ENCODE data around the gene ITSN2. TPM values are rescaled to one million over a fixed set of nuclear protein-coding genes. Genes with fewer than 3 reads are reported as not detected.

Gene ITSN2
- total and polyA plus RNA-seq, 2 donors = 24.7 to 61.3 TPM

GRCh38 chr2:24222946-24223345 lies 137.4 kb downstream of the ITSN2 start:
- H3K4me1 ChIP-seq (ENCODE audit: insufficient read depth) = no peaks in the 10 kb centered on the region
- H3K27ac ChIP-seq (ENCODE audit: low read depth) = no peak overlapping the region
- WGBS = 79% methylated on average over 6 of the region's 6 CpGs
- no peak overlapping the region for H3K4me3 ChIP-seq (ENCODE audit: low read depth, low read length)
- H3K36me3 ChIP-seq (ENCODE audit: insufficient read depth) = no peaks in the 10 kb centered on the region
- DNase-seq (ENCODE audit: extremely low spot score) = no peak

GRCh38 chr2:24221343-24222050 lies 138.8 kb downstream of the ITSN2 start:
- Histone ChIP-seq H3K4me3 (ENCODE audit: low read depth, low read length) (no peak overlapping the region), H3K36me3 (ENCODE audit: insufficient read depth) (peaks cover 2% of the 10 kb centered on the region), H3K27ac (ENCODE audit: low read depth) (no peak overlapping the region), H3K4me1 (ENCODE audit: insufficient read depth) (no peaks in the 10 kb centered on the region)
- WGBS = 94% methylated on average over 6 of the region's 6 CpGs
- DNase-seq (ENCODE audit: extremely low spot score) = no peak

DNA sequence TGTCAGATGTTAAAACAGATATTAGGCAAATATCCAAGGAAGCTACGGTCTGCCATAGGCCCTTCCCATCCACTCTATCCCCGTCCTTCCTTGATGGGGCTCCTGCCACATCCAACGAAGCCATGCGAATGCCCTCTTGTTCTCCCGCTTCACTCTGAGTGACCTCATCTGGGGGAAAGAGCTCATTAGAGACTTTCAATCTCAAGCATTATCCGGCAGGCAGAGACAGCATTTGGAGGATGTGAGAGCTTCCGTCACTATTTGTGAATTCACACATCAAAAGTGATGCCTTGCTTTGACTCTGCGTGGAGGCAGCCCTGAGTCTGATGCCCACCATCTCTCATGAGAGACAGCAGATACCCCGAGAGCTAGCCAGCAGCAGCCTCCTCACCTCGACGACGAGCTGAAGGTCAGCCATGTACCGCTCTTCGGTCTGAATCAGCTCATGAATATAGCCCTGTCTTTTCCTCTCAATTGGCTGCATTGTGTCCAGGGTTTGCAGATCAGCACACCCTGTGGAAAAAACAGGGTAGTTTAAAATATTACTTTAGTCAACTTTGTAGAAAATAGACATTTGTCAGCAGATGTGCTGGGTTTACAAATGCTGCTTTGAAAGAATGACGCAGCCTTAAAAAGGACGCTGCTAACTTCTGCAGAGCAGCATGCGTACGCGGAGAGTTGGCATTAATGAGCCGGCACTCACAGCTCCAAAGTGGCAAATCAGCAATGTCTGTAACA lies 139.6 kb downstream of the ITSN2 start:
- Histone ChIP-seq H3K4me1 (ENCODE audit: insufficient read depth) (no peaks in the 10 kb centered on the region), H3K36me3 (ENCODE audit: insufficient read depth) (peaks cover 5% of the 10 kb centered on the region), H3K4me3 (ENCODE audit: low read depth, low read length) (no peak overlapping the region), H3K27ac (ENCODE audit: low read depth) (no peak overlapping the region)
- 90% methylated on average over 20 of the region's 20 CpGs for WGBS
- no peak for DNase-seq (ENCODE audit: extremely low spot score)

- Histone ChIP-seq H3K4me1 (ENCODE audit: insufficient read depth) (no peaks in the 10 kb centered on the region), H3K27ac (ENCODE audit: low read depth) (no peak overlapping the region), H3K36me3 (ENCODE audit: insufficient read depth) (peaks cover 6% of the 10 kb centered on the region), H3K4me3 (ENCODE audit: low read depth, low read length) (no peak overlapping the region)
- DNase-seq (ENCODE audit: extremely low spot score) = no peak
- WGBS = 93% methylated on average over 3 of the region's 3 CpGs
Measured at GRCh38 chr2:24214880-24215279, 145.5 kb downstream of the ITSN2 start.

DNA sequence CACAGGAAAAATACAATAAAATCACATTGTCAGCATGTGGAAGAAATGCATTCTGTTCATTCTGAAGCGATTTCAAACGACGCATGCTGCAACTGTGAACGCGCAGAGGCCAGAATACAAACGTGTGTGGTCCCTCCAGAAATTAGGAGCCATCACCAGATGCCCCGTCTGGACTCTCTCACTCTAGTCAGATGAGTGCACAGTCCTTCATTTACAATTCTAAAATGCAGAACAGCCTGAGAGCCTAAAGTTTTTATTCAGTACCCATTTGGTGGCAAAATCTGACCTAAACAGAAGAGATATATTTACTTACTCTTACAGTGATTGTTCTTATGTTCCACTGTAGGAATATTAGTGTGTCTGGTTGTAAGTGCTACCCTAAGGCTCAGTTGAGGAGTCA lies 148.9 kb downstream of the ITSN2 start:
- peaks cover 7% of the 10 kb centered on the region for H3K36me3 ChIP-seq (ENCODE audit: insufficient read depth)
- 67% methylated on average over 7 of the region's 7 CpGs for whole genome bisulfite sequencing
- no peak overlapping the region for H3K27ac ChIP-seq (ENCODE audit: low read depth)
- H3K4me3 ChIP-seq (ENCODE audit: low read depth, low read length) = no peak overlapping the region
- DNase-seq (ENCODE audit: extremely low spot score) = no peak
- H3K4me1 ChIP-seq (ENCODE audit: insufficient read depth) = no peaks in the 10 kb centered on the region

DNA sequence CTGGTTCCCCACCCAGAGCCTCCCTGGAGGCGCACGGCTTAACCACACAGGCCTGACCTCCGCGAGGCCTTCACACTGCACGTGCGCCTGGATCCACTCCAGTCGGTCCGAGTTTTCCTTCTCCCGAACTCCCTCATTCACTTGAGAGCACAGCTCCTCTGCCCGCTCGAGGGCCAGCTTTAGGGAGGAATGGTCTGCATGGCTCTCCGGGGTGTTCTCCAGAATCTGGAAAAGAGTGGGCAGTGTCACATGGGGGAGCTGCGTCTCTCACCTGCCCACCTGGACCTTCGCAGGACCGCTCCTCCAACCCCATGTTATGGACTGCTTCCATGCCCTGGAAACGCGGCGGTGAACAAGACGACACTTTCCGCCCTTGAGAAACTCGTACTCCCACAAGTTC lies 149.6 kb downstream of the ITSN2 start:
- WGBS = 95% methylated on average over 21 of the region's 21 CpGs
- no peak overlapping the region for H3K4me3 ChIP-seq (ENCODE audit: low read depth, low read length)
- peaks cover 4% of the 10 kb centered on the region for H3K36me3 ChIP-seq (ENCODE audit: insufficient read depth)
- no peak overlapping the region for H3K27ac ChIP-seq (ENCODE audit: low read depth)
- no peaks in the 10 kb centered on the region for H3K4me1 ChIP-seq (ENCODE audit: insufficient read depth)
- no peak for DNase-seq (ENCODE audit: extremely low spot score)

DNA sequence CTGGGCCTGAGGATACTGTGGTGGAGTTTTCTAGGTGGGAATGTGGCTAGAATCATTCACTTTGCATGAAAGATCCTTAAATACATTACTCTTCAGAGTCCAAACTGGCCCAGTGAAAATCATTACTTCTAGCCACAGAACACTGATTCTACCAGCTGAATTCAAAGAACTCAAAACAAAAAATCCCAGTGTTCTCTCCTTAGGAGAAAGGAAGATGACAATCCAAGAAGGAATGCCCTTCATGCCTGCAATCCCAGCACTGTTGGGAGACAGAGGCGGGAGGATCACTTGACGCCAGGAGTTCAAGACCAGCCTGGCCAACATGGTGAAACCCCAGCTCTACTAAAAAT lies 150.3 kb downstream of the ITSN2 start:
- no peak overlapping the region for H3K4me3 ChIP-seq (ENCODE audit: low read depth, low read length)
- DNase-seq (ENCODE audit: extremely low spot score) = no peak
- WGBS = 94% methylated on average over 2 of the region's 2 CpGs
- no peaks in the 10 kb centered on the region for H3K4me1 ChIP-seq (ENCODE audit: insufficient read depth)
- peaks cover 4% of the 10 kb centered on the region for H3K36me3 ChIP-seq (ENCODE audit: insufficient read depth)
- no peak overlapping the region for H3K27ac ChIP-seq (ENCODE audit: low read depth)

GRCh38 chr2:24209389-24210105 lies 150.8 kb downstream of the ITSN2 start:
- no peak for DNase-seq (ENCODE audit: extremely low spot score)
- Histone ChIP-seq H3K4me3 (ENCODE audit: low read depth, low read length) (no peak overlapping the region), H3K36me3 (ENCODE audit: insufficient read depth) (peaks cover 4% of the 10 kb centered on the region), H3K27ac (ENCODE audit: low read depth) (no peak overlapping the region), H3K4me1 (ENCODE audit: insufficient read depth) (no peaks in the 10 kb centered on the region)
- 90% methylated on average over 17 of the region's 17 CpGs for WGBS

- WGBS = 96% methylated on average over 16 of the region's 16 CpGs
- peaks cover 4% of the 10 kb centered on the region for H3K36me3 ChIP-seq (ENCODE audit: insufficient read depth)
Measured at GRCh38 chr2:24208490-24208889, 151.8 kb downstream of the ITSN2 start.

GRCh38 chr2:24207359-24207758 lies 153.0 kb downstream of the ITSN2 start:
- 86% methylated on average over 11 of the region's 11 CpGs for WGBS
- DNase-seq (ENCODE audit: extremely low spot score) = no peak
- no peak overlapping the region for H3K4me3 ChIP-seq (ENCODE audit: low read depth, low read length)
- H3K4me1 ChIP-seq (ENCODE audit: insufficient read depth) = no peaks in the 10 kb centered on the region
- H3K27ac ChIP-seq (ENCODE audit: low read depth) = no peak overlapping the region
- peaks cover 4% of the 10 kb centered on the region for H3K36me3 ChIP-seq (ENCODE audit: insufficient read depth)

More at GRCh38 chr2:24208490-24208889, 151.8 kb downstream of the ITSN2 start:
- no peak overlapping the region for H3K27ac ChIP-seq (ENCODE audit: low read depth)
- DNase-seq (ENCODE audit: extremely low spot score) = no peak
- H3K4me1 ChIP-seq (ENCODE audit: insufficient read depth) = no peaks in the 10 kb centered on the region
- no peak overlapping the region for H3K4me3 ChIP-seq (ENCODE audit: low read depth, low read length)

GRCh38 chr2:24206714-24207113 lies 153.6 kb downstream of the ITSN2 start:
- H3K4me3 ChIP-seq (ENCODE audit: low read depth, low read length) = no peak overlapping the region
- 86% methylated on average over 8 of the region's 8 CpGs for WGBS
- DNase-seq (ENCODE audit: extremely low spot score) = no peak
- H3K4me1 ChIP-seq (ENCODE audit: insufficient read depth) = no peaks in the 10 kb centered on the region
- peaks cover 4% of the 10 kb centered on the region for H3K36me3 ChIP-seq (ENCODE audit: insufficient read depth)
- no peak overlapping the region for H3K27ac ChIP-seq (ENCODE audit: low read depth)

GRCh38 chr2:24206242-24206641 lies 154.1 kb downstream of the ITSN2 start:
- H3K36me3 ChIP-seq (ENCODE audit: insufficient read depth) = peaks cover 2% of the 10 kb centered on the region
- 90% methylated on average over 6 of the region's 6 CpGs for WGBS
- H3K4me1 ChIP-seq (ENCODE audit: insufficient read depth) = no peaks in the 10 kb centered on the region

GRCh38 chr2:24205131-24205530 lies 155.2 kb downstream of the ITSN2 start:
- H3K36me3 ChIP-seq (ENCODE audit: insufficient read depth) = peaks cover 2% of the 10 kb centered on the region
- WGBS = 94% methylated on average over 4 of the region's 4 CpGs

More at GRCh38 chr2:24206242-24206641, 154.1 kb downstream of the ITSN2 start:
- no peak overlapping the region for H3K27ac ChIP-seq (ENCODE audit: low read depth)
- DNase-seq (ENCODE audit: extremely low spot score) = no peak
- H3K4me3 ChIP-seq (ENCODE audit: low read depth, low read length) = no peak overlapping the region

DNA sequence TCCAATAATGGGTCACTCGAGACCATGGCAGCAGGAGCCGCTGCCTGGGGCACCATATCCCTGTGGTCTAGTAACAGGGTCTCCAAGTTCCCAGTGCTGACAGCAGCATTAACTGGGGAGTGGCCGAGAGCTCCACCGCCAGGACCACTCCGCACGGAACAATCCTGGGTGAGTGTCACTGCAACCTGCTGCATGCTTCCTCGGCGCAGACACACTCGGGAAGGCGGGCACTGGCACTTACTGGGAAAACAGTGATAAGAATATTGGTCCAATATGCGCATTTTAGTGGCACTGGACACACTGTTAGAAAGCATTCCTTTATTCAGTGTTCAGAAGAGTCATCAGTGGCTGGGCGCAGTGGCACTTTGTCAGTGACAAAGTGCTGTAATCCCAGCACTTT lies 155.8 kb downstream of the ITSN2 start:
- peaks cover 1% of the 10 kb centered on the region for H3K36me3 ChIP-seq (ENCODE audit: insufficient read depth)
- H3K27ac ChIP-seq (ENCODE audit: low read depth) = no peak overlapping the region
- no peak overlapping the region for H3K4me3 ChIP-seq (ENCODE audit: low read depth, low read length)
- WGBS = 94% methylated on average over 12 of the region's 12 CpGs
- no peak for DNase-seq (ENCODE audit: extremely low spot score)
- no peaks in the 10 kb centered on the region for H3K4me1 ChIP-seq (ENCODE audit: insufficient read depth)

More at GRCh38 chr2:24205131-24205530, 155.2 kb downstream of the ITSN2 start:
- H3K4me3 ChIP-seq (ENCODE audit: low read depth, low read length) = no peak overlapping the region
- no peak overlapping the region for H3K27ac ChIP-seq (ENCODE audit: low read depth)
- DNase-seq (ENCODE audit: extremely low spot score) = no peak
- H3K4me1 ChIP-seq (ENCODE audit: insufficient read depth) = no peaks in the 10 kb centered on the region

Data from urinary bladder (tissue), 4 donors.